Type B pancreatic cell (in vitro differentiated cells): ENCODE measurements around the gene SYT14. TPM values are rescaled to one million over a fixed set of nuclear protein-coding genes. Genes with fewer than 3 reads are reported as not detected.

Source experiments
- DNase-seq: peaks from one replicate; pipeline ENCODE4 v3.0.0; 2021; ENCODE audit warnings: mixed read lengths; ENCODE audit not compliant: unreplicated experiment; ENCODE audit errors: extremely low spot score
- H3K27ac Mint-ChIP-seq: 2 replicates; pipeline ENCODE4 v1.8.0; 2021; ENCODE audit warnings: mild to moderate bottlenecking, mixed read lengths
- H3K27me3 Mint-ChIP-seq: 2 replicates; pipeline ENCODE4 v1.8.0; 2021; ENCODE audit warnings: mixed read lengths
- H3K36me3 Mint-ChIP-seq: 2 replicates; pipeline ENCODE4 v1.8.0; 2021; ENCODE audit warnings: mixed read lengths
- H3K4me1 Mint-ChIP-seq: one replicate; pipeline ENCODE4 v1.8.0; 2021; ENCODE audit warnings: mixed read lengths; ENCODE audit not compliant: unreplicated experiment
- H3K4me3 Mint-ChIP-seq: 2 replicates; pipeline ENCODE4 v1.8.0; 2021; ENCODE audit warnings: mild to moderate bottlenecking, mixed read lengths
- H3K9me3 Mint-ChIP-seq: 2 replicates; pipeline ENCODE4 v1.8.0; 2021; ENCODE audit warnings: mixed read lengths
- total RNA-seq: library from RNA; stranded (reverse); gene quantifications from 2 replicates; pipeline ENCODE4 v1.2.1, GENCODE V29; 2021; ENCODE audit warnings: low replicate concordance
- TF ChIP-seq, protein P1 (sequence below): fragments of 200-600 bp; sonication (generic); conservative IDR thresholded peaks from 2 replicates; pipeline ENCODE4 v1.5.0; 2021; ENCODE audit warnings: antibody characterized with exemption, mild to moderate bottlenecking

SYT14 gene
- total RNA-seq, 1 donor from 2014 or later: 5.7 TPM

DNA sequence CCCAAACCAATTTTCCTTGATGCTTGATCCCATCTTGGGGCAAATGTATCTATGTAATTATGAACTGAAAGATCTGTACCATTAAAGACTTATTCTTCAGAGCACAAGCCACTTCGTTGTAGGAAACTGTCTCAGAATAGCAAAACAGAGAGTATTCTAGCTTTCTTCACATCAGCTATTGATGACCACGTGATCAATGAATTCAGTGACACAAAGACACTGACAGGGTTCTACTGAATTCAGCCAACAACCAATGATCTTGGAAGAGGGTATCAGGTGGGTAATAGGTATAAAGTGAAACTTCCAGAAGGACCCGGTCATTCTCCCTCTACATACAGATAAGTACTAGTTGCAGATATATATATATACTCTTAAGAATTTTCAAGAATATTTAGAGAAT is 260.8 kb downstream of the SYT14 start:
- no peak overlapping the region for H3K27ac Mint-ChIP-seq
- peaks cover 9% of the 10 kb centered on the region for H3K9me3 Mint-ChIP-seq
- TF ChIP-seq, protein P1, sequence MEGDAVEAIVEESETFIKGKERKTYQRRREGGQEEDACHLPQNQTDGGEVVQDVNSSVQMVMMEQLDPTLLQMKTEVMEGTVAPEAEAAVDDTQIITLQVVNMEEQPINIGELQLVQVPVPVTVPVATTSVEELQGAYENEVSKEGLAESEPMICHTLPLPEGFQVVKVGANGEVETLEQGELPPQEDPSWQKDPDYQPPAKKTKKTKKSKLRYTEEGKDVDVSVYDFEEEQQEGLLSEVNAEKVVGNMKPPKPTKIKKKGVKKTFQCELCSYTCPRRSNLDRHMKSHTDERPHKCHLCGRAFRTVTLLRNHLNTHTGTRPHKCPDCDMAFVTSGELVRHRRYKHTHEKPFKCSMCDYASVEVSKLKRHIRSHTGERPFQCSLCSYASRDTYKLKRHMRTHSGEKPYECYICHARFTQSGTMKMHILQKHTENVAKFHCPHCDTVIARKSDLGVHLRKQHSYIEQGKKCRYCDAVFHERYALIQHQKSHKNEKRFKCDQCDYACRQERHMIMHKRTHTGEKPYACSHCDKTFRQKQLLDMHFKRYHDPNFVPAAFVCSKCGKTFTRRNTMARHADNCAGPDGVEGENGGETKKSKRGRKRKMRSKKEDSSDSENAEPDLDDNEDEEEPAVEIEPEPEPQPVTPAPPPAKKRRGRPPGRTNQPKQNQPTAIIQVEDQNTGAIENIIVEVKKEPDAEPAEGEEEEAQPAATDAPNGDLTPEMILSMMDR: no peak
- H3K36me3 Mint-ChIP-seq: no peaks in the 10 kb centered on the region
- no peaks in the 10 kb centered on the region for H3K4me1 Mint-ChIP-seq
- DNase-seq: no peak
- H3K27me3 Mint-ChIP-seq: peaks cover 8% of the 10 kb centered on the region
- H3K4me3 Mint-ChIP-seq: no peak overlapping the region

DNA sequence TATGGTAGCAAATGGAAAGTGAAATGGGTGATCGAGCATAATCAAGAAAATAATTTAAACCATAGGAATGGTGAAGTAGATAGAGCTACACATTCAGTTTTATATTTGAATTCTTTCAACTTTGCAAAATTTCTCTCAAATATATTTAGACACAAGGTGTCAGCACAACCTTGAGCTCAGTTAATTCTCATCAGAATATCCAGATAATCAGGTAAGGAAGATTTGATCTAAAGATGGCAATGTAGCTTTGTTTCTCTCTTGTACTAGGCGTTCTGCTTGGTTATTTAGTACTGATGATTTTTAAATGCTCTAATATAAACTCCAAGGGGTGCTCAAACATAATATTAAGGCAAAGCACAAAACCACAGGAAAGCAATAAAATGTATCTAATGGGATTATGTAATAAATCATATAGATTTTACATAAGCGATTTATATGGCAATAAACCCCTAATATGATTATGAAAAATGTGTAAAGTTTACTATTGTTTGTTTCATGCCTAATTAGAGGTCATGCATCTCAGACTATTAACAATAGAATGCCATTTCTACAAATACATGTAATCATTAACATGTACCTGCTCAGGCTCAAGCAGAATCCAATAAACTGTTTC is 262.2 kb downstream of the SYT14 start:
- no peak overlapping the region for H3K4me3 Mint-ChIP-seq
- H3K9me3 Mint-ChIP-seq: peaks cover 9% of the 10 kb centered on the region
- H3K27me3 Mint-ChIP-seq: peaks cover 8% of the 10 kb centered on the region
- no peak for DNase-seq
- H3K27ac Mint-ChIP-seq: no peak overlapping the region
- TF ChIP-seq, protein P1: no peak
- no peaks in the 10 kb centered on the region for H3K4me1 Mint-ChIP-seq
- no peaks in the 10 kb centered on the region for H3K36me3 Mint-ChIP-seq

DNA sequence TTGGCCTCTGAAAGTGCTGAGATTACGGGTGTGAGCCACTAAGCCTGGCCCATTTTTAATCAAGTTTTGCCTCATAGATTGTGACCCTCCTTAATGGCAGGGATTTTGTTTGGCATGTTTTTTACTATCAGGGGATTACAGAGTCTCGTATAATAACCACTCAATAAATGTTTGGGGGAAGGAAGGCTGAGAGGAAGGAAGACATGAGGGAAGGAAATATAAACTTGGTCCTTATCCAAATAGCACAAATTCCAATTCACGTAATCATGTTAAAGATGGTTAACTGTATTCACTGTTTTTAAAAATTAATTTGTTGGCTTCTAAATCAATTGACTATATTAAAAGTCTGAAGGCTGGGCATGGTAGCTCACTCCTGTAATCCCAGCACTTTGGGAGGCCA is 263.7 kb downstream of the SYT14 start:
- no peaks in the 10 kb centered on the region for H3K4me1 Mint-ChIP-seq
- no peak overlapping the region for H3K27ac Mint-ChIP-seq
- no peak for DNase-seq
- TF ChIP-seq, protein P1: no peak
- H3K9me3 Mint-ChIP-seq: no peaks in the 10 kb centered on the region
- H3K36me3 Mint-ChIP-seq: no peaks in the 10 kb centered on the region
- no peak overlapping the region for H3K4me3 Mint-ChIP-seq
- peaks cover 8% of the 10 kb centered on the region for H3K27me3 Mint-ChIP-seq

DNA sequence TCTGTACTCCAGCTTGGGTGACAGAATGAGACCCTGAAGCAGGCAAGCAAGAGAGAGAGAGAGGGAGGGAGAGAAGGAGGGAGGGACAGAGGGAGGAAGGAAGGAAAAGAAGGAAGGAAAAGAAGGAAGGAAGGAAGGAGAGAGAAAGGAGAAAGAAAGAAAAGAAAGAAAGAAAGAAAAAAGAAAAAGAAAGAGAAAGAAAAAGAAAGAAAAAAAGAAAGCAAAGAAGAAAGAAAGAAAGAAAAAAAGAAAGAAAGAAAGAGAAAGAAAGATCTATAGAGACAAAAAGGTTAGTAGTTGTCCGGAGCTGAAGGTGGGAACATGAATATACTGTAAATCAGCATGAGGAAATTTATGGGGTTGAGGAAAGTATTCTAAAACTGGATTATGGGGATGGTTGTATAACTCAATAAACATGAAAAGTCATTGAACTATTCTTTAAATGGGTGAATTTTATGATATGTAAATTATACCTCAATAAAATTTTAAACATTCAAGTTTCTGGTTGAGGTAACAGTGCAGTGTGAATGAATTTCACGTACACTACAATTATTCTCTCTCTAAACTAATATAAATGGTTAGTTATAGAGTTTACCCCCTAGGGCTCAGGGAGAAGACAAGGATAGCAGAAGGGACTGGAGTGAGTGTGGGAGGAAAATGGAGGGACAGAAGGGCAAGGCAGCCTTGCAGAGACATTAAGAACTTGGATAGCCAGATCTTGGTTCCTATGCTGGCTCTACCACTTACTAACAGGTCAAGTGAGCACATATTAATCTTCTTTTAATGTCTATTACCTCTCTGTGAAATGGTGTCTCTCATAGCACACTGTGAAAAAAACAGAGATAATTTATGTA is 269.8 kb downstream of the SYT14 start:
- Mint-ChIP-seq H3K36me3 (no peaks in the 10 kb centered on the region), H3K27ac (no peak overlapping the region), H3K4me1 (no peaks in the 10 kb centered on the region), H3K4me3 (no peak overlapping the region), H3K27me3 (peaks cover 8% of the 10 kb centered on the region), H3K9me3 (no peaks in the 10 kb centered on the region)
- TF ChIP-seq, protein P1: no peak
- no peak for DNase-seq

DNA sequence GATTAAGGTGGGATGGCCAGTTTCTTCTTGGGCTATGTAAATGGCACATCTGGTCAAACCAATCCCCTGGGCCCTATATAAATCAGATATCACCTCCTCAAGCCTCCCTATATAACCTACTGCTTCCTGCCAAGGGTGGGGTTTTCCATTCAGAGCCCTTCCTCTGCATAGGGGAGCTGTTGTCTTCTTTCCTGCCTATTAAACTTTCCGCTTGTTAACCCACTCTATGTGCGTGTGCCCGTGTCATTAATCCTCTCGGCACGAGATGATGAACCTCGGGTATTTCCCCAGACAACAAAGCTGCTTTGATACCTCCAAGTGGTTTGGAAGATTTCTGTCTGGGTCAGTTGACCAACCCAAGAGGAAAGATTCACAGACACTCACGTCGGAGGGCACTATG is 275.3 kb downstream of the SYT14 start:
- no peaks in the 10 kb centered on the region for H3K4me1 Mint-ChIP-seq
- H3K4me3 Mint-ChIP-seq: no peak overlapping the region
- no peak overlapping the region for H3K27ac Mint-ChIP-seq
- no peaks in the 10 kb centered on the region for H3K9me3 Mint-ChIP-seq
- no peaks in the 10 kb centered on the region for H3K27me3 Mint-ChIP-seq
- TF ChIP-seq, protein P1: no peak
- no peak for DNase-seq
- no peaks in the 10 kb centered on the region for H3K36me3 Mint-ChIP-seq
